OCI-M2 (cell line): ENCODE data around the gene ENPEP.

Experiments
- DNase-seq: peaks from one replicate; lab custom pipeline; 2025; ENCODE audit not compliant: unreplicated experiment; lab: John Stamatoyannopoulos, UW

The ENPEP gene

DNA sequence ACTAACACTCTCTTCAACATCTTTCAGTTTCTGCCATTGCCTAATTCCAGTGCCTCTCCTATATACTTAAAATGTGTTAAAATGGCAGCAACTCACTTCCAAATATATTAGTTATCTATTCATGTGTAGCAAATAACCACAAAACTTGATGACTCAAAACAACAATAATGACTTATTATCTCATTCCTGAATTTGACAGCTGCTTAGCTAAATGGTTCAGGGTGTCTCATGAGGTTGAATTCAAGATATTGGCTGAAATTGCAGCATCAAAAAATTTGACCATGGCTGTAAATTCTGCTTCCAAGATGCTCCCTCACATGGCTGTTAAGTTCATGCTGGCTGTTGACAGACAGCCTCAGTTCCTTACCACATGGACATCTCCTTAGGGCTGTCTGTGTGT, 121.6 kb downstream of the ENPEP start:
- no peak for DNase-seq

- no peak for DNase-seq
These were observed 126.1 kb downstream of the ENPEP start for GRCh38 chr4:110602061-110602460.

- DNase-seq, result no peak
These were observed 129.1 kb downstream of the ENPEP start for GRCh38 chr4:110605077-110605476.

DNA sequence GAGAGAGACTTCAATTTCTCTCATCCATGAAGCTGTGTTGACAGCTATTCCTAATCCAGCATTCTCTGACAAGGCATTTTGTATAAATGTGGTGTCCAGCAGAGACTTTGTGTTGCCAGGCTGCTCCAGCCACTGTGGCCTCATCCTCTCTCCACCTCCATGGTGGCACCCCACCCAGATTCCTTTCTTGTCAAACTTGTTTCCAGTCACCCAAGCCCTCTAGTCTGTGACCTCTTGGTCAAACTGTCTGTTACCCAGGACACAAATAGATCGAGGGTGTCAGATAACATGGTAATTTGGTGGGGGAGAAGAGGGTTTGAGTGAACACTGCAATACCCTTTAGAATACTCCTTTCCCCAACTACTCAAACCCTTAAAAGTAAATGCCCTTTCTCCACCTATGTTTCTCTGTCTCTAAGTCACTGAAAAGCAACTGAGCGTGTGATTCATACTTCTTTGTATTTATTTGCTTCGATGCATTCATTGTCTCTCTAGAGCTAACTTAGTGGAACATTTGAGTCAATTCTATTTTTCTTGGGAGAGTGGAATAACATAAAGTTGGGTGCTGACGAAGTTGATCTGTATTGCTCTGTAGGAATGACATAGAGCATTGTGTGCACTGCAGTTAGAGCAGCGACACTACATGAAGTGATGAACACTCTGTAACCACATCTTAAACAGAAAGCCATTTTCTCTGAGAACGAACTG, 133.2 kb downstream of the ENPEP start:
- DNase-seq, result no peak

DNA sequence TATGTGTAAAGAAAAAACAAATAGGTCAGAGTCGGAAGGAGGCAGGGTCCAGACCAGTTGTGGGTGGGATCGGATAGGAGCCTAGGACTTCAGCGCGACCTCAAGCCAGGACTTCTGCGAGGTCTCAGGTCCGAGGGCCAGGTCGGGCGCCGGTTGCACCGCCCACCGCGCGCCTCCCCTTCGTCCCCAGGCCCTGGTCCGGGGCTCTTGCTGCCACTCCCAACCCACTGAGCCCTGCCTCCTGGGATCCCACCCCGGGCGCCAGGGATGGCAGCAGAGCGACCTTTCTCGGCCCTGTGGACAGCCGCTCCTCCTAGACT, 134.6 kb downstream of the ENPEP start:
- no peak for DNase-seq

GRCh38 chr4:110610940-110611831, 135.2 kb downstream of the ENPEP start:
- no peak for DNase-seq

DNA sequence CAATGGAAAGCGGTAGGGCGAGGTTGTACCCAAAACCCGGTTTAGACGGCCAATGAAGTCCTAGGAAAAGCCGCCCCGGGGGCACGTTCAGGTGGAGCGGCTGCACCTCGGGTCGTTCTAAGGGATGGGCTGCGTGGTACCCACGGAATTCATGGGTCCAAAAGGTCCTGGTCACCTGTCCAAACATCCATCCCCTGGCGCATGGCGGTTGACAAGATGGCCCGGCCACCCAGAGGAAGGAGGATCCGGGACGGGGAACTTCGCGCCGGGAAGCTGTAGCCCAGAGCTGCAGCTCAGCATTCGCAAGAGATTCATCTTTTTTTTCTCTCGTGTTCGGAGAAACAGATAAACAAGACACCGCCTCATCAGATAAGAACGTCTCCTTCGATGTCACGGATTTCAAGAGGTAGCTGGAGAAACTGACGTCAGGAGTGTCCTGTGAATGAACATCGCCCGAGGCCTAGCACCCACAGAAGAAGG, 136.1 kb downstream of the ENPEP start:
- no peak for DNase-seq

- DNase-seq, result no peak
These were observed 136.8 kb downstream of the ENPEP start for GRCh38 chr4:110612631-110613269.

DNA sequence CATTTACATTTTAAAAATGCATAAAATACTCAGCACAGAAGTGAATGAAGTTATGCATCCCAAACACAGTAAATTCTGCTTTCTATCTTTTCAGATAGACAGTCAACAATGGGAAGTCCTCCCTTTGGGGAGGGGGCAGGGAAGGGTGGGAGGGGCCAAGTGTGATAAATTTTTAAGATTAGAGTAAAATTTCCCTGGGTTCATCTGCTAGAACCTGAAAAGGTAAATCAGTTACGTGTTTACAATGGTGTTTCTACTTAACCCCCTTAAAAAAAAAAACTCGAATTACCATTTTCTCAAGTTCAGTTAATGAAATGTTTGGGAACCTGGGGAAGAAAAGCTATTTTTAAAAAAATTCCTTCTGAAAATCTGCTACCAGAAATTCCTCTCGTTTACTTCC, 137.8 kb downstream of the ENPEP start:
- no peak for DNase-seq

GRCh38 chr4:110614173-110614963, 138.4 kb downstream of the ENPEP start:
- no peak for DNase-seq
